Activated CD4-positive, alpha-beta T cell treated with anti-CD3 and anti-CD28 coated beads, Interleukin-2, amount 50 U/mL, for 4 hours (primary cell): ENCODE results near the gene MSL2.
"Not testable (repeated sequence)": the region's sequence is repeated elsewhere in the genome, so short reads cannot be mapped to it uniquely, and the experiment has no call there.

Experiments used
- DNase-seq, 2 experiments: peaks; one replicate each; pipeline ENCODE4 v3.0.0-alpha.2; 2020

The MSL2 gene

GRCh38 chr3:136141891-136142290, 54.2 kb downstream of the MSL2 start:
- no peak for DNase-seq

- DNase-seq = no peak
Observed at GRCh38 chr3:136141291-136141785, 54.8 kb downstream of the MSL2 start.

GRCh38 chr3:136136454-136136853, 59.7 kb downstream of the MSL2 start:
- DNase-seq = no peak

- DNase-seq = no peak
Observed at GRCh38 chr3:136135039-136135802, 60.9 kb downstream of the MSL2 start.

GRCh38 chr3:136134091-136134490, 62.0 kb downstream of the MSL2 start:
- no peak for DNase-seq

GRCh38 chr3:136131647-136132046, 64.5 kb downstream of the MSL2 start:
- not testable (repeated sequence) for DNase-seq

- DNase-seq = no peak
Observed at GRCh38 chr3:136122006-136122405, 74.1 kb downstream of the MSL2 start.

- no peak for DNase-seq
Observed at GRCh38 chr3:136120373-136121348, 75.5 kb downstream of the MSL2 start.

GRCh38 chr3:136119783-136120182, 76.4 kb downstream of the MSL2 start:
- DNase-seq = not testable (repeated sequence)

GRCh38 chr3:136119332-136119731, 76.8 kb downstream of the MSL2 start:
- DNase-seq = not testable (repeated sequence)

GRCh38 chr3:136114421-136114820, 81.7 kb downstream of the MSL2 start:
- no peak for DNase-seq

GRCh38 chr3:136110481-136110880, 85.7 kb downstream of the MSL2 start:
- no peak for DNase-seq

GRCh38 chr3:136109499-136109898, 86.6 kb downstream of the MSL2 start:
- DNase-seq = no peak

GRCh38 chr3:136106101-136106500, 90.0 kb downstream of the MSL2 start:
- DNase-seq = no peak

GRCh38 chr3:136105044-136105443, 91.1 kb downstream of the MSL2 start:
- DNase-seq = no peak
